ENCODE measurements around the gene TAS1R3.

The TAS1R3 gene

GRCh38 chr1:1331068-1331965, at the start of gene TAS1R3:
TSS of gene TAS1R3 (plus strand) at chr1:1331280. CDS start at chr1:1331346, 66 bp downstream.
- no peak for DNase-seq

DNA sequence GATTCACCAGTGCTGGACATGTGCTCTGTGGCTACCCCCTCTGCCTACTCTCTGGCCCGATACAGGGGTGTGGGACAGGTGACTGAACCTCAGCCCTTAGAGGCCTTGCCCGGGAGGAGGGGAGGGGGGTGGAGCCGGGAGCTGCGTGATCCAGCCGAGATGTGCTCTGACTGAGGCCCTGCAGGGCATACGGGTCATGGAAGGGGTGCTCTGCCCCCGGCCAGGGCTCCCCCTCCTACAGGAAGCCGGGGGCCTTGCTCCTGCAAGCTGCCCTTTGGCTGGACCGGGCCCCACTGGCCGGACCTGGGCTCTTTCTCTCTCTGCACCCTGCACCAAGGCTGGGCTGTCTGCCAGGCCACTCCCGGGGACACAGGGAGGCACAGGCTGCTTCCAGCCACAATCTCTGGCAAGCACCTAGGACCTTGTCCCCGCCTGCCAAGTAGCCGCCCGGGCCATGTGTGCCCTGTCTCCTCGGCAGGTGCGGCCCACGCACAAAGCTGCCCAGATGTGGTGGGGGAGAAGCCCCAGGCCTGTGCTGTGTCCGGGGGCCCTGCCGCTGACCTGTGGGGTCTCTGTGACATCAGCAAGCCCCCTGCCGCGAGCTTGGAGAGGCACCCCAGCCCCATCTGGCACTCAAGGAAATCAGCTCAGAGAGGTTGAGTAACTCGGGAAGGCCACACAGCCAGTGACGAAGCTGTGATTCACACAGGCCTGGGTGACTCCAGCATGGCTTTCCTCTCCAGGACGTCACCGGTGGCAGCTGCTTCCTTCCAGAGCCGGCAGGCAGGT, 49.4 kb upstream of the TAS1R3 start:
- no peak for DNase-seq

- no peak for DNase-seq
Observed at GRCh38 chr1:1282998-1283397, 48.1 kb upstream of the TAS1R3 start.

DNA sequence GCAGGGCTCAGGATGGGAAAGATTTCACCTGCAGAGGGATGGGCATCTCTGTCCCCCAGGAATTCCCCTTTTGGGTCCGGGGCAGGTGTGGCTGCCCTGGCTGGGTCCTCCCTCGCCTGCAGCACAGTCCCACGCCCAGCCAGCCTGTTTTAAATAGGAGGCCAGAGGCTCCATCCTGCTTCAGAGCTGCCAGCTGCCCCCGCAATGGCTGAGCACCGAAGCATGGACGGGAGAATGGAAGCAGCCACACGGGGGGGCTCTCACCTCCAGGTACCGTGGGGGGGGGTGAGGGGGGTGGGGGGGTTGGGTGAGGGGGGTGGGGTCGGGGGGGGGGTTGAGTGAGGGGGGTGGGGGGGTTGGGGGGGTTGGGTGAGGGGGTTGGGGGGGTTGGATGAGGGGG, 47.3 kb upstream of the TAS1R3 start:
- DNase-seq, result peak; percentile 28

- no peak for DNase-seq
Observed at GRCh38 chr1:1284221-1285101, 46.6 kb upstream of the TAS1R3 start.

GRCh38 chr1:1285102-1285571, 45.9 kb upstream of the TAS1R3 start:
- DNase-seq, result no peak

- DNase-seq, result no peak
Observed at GRCh38 chr1:1285611-1286311, 45.3 kb upstream of the TAS1R3 start.

- peak; percentile 24 for DNase-seq
Observed at GRCh38 chr1:1286313-1287261, 44.5 kb upstream of the TAS1R3 start.

- no peak for DNase-seq
Observed at GRCh38 chr1:1287288-1288110, 43.6 kb upstream of the TAS1R3 start.

- peak; percentile 63 for DNase-seq
Observed at GRCh38 chr1:1290238-1290731, 40.8 kb upstream of the TAS1R3 start.

DNA sequence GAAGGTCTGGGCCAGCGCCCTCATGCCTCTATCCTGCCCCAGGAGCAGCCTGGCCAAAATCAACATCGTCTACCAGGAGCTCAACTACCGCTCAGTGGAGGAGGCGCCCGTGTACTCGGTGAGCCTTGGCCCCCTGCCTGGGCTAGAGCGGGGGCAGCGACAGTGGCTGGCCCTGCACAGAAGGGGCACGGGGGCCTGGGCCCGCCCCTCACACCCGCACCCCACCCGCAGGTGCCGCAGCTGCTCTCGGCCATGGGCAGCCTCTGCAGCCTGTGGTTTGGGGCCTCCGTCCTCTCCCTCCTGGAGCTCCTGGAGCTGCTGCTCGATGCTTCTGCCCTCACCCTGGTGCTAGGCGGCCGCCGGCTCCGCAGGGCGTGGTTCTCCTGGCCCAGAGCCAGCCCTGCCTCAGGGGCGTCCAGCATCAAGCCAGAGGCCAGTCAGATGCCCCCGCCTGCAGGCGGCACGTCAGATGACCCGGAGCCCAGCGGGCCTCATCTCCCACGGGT, 40.0 kb upstream of the TAS1R3 start:
- DNase-seq, result peak; percentile 32

DNA sequence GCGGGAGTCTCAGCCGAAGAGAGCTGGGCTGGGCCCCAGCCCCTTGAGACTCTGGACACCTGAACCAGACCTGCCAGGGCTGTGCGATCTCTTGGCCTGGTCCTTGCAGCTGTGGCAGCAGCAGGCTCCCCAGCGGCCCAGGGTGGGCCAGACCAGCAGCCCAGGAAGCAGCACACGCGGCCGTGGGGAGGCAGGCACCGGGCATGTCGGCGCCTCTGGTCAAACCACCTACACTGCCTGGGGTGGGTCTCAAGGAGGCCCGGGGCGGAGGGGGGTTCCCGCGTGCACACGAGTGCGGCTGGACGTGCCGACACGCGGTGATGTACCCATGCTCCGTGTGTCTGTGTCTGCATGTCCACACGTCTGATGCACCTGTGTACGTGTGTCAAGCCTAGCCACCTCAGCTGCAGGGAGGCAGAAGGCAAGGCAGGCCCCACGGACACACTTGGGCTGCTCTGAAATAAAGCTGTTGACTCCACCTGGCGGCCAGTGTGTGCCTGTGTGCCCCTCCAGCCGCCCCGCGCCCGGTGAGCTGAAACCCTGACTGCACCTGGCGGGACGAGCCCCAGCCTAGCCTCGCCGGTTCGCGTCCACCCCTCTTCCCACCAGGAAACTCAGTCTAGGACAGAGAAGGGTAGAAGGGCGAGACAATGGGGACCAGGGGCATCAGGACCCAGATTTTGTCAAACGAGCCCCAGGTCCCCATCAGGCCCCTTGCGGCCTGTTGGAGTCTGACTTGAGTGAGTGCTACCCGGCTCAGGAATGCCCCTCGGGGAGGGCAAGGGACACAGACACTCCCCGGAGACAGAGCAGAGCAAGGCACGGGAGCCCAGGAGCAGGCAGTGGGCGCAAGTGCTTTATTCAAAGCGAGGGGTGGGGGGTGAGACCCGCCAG, 39.3 kb upstream of the TAS1R3 start:
- DNase-seq, result peak; percentile 77

- peak; percentile 29 for DNase-seq
Observed at GRCh38 chr1:1292442-1292779, 38.7 kb upstream of the TAS1R3 start.

- peak; percentile 19 for DNase-seq
Observed at GRCh38 chr1:1292851-1293250, 38.2 kb upstream of the TAS1R3 start.

DNA sequence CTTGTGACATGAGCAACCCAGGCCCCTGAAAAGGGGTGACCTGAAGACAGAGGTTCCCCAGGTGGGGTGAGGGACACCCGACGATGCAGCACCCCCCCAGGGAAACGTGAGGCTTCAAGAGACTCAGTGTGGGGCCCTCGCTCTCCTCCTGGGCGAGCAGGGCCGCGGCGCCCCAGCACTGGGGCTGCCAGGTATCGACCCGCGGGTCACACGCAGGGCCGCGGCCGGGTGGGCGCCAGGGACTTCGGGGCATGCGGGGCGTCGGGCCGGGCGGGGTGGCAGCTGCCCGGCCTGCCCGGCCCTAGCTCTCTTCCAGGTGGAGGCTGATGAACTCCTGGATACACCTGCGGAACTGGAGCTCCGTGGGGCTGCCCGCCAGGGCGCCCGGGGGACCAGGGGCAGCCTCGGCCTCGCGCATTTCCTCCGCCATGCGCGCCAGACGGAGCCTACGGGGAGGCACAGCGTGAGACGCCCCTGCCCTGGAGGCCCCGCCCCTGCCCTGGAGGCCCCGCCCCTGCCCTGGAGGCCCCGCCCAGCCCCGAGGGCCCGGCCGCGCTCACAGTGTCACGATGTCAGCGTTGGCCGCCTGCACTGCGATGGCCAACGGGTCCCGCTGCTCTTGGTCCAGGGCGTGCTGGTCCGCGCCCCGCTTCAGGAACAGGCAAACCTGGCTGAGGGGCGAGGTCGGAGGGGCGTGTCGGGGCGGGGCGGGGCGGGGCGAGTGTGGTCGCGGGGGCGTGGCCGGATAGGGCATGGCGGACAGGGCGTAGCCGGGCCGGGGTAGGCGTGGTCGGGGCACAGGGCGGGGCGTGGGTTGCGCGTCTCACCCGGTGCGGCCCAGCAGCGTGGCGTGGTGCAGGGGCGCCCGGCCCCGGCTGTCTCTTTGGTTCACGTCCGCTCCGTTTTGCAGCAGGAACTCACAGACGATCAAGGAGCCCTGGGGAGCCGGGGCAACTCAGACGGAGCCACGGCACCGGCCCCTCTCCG, 37.5 kb upstream of the TAS1R3 start:
- peak; percentile 61 for DNase-seq

GRCh38 chr1:1294250-1294890, 36.7 kb upstream of the TAS1R3 start:
- DNase-seq, result no peak

Data from femur (tissue), 1 donor.